Hepatocyte (in vitro differentiated cells): ENCODE measurements around the gene PROCR.

ENCODE experiments used
- EZH2phosphoT487 ChIP-seq: fragments of 200-600 bp; sonication (generic); IDR thresholded peaks from one replicate; pipeline ENCODE4 v1.6.1; 2018; ENCODE audit warnings: antibody characterized with exemption, mild to moderate bottlenecking, low read depth, moderate library complexity; ENCODE audit not compliant: unreplicated experiment, severe bottlenecking
- TF ChIP-seq, protein P1 (sequence below): fragments of 200-600 bp; sonication (generic); IDR thresholded peaks from 2 replicates; pipeline ENCODE4 v1.5.1; 2016; ENCODE audit warnings: antibody characterized with exemption, mild to moderate bottlenecking; ENCODE audit not compliant: poor library complexity

- no peak for TF ChIP-seq EZH2phosphoT487
- TF ChIP-seq, protein P1, sequence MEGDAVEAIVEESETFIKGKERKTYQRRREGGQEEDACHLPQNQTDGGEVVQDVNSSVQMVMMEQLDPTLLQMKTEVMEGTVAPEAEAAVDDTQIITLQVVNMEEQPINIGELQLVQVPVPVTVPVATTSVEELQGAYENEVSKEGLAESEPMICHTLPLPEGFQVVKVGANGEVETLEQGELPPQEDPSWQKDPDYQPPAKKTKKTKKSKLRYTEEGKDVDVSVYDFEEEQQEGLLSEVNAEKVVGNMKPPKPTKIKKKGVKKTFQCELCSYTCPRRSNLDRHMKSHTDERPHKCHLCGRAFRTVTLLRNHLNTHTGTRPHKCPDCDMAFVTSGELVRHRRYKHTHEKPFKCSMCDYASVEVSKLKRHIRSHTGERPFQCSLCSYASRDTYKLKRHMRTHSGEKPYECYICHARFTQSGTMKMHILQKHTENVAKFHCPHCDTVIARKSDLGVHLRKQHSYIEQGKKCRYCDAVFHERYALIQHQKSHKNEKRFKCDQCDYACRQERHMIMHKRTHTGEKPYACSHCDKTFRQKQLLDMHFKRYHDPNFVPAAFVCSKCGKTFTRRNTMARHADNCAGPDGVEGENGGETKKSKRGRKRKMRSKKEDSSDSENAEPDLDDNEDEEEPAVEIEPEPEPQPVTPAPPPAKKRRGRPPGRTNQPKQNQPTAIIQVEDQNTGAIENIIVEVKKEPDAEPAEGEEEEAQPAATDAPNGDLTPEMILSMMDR: no peak
Observed at GRCh38 chr20:35190556-35190955, 18.7 kb downstream of the PROCR start.
